RCC 7860 (cell line): ENCODE results near the gene ITGB2.

Source experiments
- DNase-seq: peaks from one replicate; pipeline ENCODE4 v3.0.0-alpha.2; 2015; ENCODE audit warnings: low spot score
- FAIRE-seq: peaks from 2 replicates; lab custom pipeline; 2012; peaks lifted over from hg19 to GRCh38; lab: Jason Lieb, UNC

ITGB2 gene

DNA sequence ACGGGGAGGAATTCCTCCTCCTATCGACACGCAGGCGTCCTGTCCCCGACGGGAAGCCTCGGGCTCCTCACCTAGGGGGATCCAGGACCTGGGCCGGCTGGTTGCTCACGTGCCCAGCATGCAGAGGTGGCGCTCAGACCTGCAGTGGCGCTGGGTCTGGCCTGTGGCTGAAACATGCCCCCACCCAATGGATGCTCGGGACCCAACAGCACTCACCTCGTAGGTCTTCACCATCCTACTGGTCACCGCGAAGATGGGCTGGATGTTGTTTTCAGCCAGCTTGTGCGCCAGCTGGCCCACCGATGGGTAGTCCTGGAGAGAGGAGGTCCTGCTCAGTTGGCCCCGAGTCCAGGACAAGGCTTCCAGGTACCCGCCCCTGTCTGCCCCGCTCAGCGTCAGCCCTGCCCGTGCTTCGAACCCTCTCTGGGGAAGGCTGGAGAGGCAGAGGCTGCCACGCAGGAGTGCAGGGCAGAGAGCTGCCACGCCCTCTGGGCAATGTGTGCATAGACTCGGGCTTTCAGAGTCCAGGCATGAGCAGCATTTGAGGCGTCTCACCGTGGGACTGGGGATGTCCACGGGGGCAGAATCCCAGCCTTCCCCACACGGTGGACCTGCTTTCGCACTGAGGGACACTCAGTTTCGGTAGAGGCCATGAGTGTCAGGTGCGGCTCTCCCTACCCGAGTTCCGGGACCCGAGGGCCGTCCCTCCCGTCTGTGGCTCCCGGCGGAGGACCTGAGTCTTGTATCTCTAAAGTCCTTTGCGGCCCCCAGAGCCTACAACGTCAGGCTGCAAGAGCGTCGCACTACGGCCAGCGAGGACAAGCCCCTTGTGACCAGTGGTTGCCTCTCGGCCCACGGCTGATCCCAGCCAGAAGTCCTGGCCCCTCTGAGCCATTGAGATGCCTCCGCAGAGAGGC, 21.6 kb downstream of the ITGB2 start:
- FAIRE-seq: no peak
- DNase-seq: no peak

DNA sequence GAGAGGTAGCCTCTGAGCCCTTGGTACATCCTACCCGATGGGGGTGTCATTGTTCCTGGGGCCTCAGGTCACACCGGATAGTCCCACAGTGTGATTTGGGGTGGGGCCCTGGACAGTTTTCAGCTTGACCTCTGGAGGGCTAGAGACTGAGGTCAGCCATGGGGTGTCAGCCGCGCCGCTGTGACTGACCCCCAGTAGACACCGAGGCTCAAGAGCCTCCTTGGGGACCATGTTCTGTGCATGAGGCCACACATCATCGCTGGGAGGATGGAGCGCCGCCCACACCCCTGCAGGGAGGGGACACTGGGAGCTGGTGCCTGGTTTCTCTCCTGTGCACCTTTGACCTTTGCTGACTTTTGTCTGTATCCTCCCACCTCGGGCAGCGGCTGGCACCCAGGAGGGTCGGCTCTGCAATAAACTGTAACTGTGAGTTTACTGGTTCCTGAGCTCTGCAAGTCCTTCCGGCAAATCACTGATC, 22.6 kb downstream of the ITGB2 start:
- no peak for DNase-seq
- FAIRE-seq: no peak

DNA sequence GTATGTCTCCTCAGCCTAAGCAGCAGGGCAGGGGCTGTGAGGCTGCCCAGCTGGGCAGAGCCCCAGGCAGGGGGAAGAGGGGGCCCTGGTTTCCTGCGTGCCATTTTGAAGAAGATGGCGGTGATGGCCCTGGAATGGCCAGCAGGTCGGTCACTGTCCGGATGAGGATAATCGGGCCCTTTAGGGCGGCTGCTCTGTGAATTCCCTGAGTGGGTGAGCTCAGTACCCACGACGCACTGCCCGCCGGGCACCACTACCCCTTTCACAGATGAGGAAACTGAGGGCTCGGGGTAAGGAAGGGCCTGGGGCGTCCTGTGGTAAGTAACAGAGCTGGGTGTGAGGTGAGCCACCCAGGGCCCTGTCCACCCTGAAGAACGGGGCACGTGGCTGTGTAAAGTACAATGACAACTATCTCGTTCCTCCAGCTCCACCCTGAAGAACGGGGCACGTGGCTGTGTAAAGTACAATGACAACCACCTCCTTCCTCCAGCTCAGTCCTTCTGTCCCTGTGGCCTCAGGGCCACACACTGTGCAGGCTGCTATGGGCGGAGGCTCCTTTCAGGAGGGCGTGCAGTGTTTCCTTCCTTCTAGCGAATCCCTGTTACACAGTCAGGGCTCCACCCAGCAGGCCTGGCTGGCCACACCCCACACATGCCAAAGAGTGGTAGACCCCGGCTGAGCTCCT, 23.2 kb downstream of the ITGB2 start:
- DNase-seq (no peak), FAIRE-seq (no peak)

DNA sequence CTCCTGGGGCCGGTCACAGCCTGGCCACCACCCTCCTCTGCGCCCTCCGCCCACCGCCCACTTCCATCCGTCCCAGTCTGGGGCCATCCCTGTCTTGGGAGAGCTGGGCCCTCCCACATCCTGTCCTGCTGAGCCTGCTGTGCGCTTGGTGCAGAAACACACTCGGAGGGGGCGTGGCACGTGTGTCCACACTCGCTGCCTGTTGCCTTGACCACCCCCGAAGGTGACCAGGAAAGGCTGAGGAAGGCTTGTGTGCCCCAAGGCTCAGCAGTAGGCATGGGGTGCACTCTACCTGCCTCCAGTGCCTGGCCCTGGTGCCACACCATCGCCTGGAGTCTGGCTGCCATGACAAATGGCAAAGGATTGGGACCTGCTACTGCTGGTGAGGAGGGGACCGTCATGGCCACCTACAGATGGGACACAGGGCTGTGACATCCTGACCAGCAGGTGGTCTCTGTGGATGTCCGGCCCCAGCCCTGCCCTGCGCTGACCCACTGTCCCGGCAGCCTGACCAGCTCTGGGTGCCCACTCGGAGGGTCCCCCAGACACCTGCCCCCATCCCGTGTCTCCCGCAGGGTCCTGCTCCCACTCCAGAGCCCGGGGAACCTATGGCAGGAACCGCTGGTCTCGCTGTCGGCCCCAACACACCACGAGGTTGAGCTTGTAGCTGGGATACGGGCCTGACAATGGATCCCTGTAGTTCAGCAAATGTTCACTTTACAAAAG, 24.0 kb downstream of the ITGB2 start:
- no peak for DNase-seq
- no peak for FAIRE-seq

DNA sequence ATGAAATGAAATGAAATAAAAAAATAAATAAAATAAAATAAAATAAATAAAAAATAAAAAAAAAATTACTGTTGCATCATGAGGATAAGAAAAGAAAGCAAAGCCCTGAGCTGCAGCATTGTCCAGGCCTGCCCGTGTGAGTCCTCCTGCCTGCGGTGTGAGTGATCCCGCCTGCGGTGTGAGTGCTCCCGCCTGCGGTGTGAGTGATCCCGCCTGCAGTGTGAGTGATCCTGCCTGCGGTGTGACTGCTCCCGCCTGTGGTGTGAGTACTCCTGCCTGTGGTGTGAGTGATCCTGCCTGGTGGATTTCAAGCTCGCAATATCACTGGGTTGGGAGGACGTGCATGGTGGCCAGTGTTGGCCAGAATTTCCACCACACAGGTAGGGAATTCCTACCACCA, 24.8 kb downstream of the ITGB2 start:
- FAIRE-seq: no peak
- DNase-seq: no peak

DNA sequence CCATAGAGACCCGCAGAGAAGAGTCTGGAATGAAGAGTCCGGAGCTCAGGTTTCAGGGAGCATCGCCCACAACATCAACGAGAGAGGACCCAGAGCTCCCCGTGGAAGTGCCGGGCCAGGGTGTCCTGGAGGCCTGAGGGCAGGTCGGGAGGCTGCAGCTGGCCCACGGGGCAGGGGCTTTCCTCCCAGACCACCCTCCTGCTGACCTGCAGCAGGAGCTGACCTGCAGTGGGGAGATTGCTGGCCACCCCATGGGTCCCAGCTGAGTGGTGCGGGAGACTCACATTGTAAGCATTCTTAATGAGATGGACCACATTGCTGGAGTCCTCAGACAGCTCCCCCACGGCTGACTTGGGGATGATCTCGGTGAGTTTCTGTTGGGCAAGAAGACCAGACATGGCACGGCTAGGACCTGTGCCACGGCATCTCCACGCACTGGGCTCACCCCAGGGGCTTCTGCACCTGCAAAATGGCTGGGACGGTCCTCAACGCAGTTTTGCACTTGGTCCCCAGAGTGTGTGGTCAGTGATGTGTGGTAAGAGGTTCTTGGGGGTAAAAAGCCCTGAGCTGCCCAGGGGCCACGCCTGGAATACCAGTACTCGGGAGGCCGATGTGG, 25.9 kb downstream of the ITGB2 start:
- DNase-seq (no peak), FAIRE-seq (no peak)

DNA sequence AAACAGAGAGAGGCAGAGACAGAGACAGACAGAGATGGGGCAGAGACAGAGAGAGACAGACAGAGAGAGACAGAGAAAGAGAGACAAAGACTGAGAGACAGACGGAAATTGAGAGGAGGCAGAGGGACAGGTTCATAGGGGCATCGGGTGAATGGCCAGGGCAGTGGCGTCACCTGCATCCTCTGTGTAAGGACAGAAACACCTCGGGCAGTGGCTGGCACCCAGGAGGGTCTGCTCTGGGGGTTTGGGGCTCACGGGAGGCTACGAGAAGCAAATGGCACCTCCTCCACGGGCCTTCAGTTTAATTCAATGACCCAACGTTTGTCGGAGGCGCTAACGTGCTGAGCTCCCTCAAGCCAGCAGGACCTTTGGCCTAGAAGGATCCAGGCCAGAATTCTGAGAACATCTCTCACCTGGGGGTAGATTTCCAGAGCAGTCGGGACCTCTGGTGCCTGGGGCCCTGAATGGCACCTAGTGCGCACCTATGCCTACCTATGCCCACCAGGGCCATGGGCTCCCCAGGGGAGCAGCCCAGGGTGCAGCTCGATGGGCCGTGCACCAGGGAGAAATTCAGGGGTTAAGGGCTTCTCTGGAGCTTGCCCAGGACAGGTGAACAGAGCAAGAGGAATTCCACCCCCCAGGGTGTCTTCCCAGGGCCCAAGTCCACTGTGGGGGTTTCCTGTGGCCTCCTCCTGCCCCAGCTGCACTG, 26.6 kb downstream of the ITGB2 start:
- DNase-seq (no peak), FAIRE-seq (no peak)

DNA sequence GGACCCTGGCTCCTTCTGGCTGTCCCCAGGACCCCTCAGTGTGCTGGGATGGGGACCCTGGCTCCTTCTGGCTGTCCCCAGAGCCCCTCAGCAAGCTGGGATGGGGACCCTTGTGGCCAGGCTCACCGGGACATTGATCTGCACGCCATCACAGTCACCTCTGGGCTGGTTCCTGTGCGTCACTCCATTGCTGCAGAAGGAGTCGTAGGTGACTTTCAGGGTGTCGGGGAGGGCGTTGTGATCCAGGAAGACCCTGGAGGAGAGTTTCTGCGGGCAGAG, 27.5 kb downstream of the ITGB2 start:
- FAIRE-seq: no peak
- DNase-seq: no peak

DNA sequence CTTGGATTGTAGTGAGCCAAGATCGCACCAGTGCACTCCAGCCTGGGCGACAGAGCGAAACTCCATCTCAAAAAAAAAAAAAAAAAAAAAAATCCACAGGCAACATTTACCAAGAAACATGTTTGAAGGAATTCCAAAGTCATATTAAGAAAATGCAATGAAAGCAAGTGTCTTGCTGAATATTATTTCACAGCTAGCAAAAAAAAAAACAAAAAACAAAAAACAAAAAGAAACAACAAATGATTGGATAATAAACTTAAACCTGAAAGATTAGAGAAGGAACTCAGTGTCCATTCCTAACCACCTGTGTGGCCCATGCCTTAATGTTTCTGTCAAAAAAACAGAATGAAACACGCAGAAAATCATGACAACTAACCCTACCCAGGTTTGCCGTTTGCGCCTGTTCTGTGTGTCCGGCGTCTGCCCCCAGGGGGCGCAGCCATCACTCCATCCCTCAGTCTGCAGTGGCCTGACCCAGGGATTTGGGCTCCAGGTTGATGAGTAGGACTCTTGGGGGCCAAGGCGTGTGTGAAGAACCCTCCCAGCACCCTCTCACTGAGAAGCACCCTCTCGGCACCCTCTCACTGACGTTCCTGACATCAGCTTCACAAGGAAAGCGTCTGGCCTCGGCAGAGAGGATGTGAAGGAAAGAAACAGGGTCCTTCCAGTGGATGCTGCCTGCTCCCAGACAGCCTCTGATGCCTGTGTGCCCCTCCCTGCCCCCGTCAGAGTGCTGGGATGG, 28.0 kb downstream of the ITGB2 start:
- no peak for DNase-seq
- FAIRE-seq: no peak

DNA sequence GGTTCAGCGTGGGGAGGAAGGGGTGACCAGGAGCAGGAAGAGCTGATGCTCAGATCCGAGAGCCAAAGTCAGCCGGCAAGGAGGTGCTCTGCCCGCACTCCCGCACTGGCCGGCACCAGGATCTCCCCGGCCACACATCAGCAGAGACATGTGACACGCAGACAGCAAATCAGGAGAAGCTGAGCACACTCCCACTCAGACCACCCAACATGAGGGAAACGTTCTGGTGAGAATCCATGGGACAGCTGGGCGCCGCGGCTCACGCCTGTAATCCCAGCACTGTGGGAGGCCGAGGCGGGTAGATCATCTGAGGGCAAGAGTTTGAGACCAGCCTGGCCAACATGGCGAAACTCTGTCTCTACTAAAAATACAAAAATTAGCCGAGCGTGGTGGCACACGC, 28.6 kb downstream of the ITGB2 start:
- FAIRE-seq: no peak

DNA sequence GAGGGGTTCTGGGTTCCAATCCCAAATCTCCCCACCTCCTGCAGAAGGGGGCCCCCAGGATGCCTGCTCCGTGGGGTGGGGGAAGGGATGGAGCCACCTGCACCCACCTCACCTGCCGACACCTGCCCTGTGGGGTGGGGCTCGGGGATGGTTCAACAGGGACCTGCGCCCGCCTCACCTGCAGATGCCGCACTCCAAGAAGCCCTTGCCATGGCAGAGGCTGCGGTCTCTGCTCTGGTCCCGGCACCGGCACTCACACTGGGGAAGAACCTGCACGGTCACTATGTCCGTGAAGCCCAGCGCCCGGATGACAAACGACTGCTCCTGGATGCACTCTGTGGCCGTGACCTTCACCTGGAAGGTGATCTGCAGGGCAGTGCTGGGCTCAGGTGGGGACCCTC, 29.1 kb downstream of the ITGB2 start:
- no peak for FAIRE-seq
- no peak for DNase-seq

More for the DNA sequence above, 28.6 kb downstream of the ITGB2 start:
- DNase-seq: no peak

DNA sequence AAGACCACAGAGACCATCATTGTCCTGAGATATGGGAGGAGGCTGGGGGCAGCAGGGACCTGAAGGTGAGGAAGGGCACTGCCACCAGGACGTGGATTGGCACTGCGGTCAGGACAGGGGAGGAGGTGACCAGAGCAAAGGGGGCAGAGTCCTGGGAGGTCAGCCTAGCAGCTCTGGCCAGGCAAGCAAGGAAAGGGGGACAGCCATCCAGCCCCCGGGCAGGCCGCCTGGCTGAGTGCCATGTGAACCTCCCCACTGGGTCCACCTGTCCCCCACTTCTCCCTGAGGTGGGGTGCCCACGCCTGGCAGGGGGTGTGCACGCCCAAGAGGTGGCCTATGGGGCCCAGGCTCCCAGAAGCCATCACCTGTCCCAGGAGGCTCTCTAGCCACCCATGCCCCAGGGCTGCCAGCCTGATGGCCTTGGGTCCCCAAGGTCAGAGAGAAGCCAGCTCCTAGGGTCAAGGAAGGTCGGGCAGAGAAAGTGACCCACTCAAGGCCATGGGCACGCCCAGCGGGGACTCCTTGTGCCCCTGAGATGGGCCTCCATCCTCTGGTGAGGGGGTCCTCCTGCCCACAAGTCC, 29.6 kb downstream of the ITGB2 start:
- no peak for FAIRE-seq
- DNase-seq: no peak

DNA sequence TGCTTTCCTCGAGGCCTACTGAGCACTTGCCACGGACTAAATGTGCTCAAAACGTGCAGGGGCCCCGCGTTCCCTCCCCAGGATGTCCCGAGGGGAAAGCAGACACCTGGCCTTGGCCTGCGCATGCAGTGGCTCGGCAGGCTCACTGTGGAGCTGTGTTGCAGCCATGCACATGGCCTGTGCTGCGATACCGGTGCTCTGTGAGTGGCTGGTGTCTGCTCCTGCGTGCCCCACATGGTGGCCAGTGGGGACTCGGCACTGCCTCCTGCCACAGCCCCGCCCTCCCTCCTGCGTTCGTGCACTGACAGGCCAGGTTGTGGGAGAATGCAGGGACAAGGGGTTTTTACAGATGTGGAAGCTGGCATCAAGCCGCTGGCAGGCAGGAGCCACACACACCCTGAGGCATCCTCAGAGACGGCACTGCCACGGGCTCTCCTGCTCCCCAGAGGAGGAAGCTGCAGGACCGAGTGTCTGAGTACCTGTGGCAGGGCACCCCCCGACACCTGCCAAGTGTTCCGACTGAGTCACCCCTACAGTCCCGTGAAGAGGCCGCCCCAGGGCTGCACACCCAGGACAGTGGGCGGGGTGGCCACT, 30.3 kb downstream of the ITGB2 start:
- no peak for DNase-seq
- FAIRE-seq: no peak

DNA sequence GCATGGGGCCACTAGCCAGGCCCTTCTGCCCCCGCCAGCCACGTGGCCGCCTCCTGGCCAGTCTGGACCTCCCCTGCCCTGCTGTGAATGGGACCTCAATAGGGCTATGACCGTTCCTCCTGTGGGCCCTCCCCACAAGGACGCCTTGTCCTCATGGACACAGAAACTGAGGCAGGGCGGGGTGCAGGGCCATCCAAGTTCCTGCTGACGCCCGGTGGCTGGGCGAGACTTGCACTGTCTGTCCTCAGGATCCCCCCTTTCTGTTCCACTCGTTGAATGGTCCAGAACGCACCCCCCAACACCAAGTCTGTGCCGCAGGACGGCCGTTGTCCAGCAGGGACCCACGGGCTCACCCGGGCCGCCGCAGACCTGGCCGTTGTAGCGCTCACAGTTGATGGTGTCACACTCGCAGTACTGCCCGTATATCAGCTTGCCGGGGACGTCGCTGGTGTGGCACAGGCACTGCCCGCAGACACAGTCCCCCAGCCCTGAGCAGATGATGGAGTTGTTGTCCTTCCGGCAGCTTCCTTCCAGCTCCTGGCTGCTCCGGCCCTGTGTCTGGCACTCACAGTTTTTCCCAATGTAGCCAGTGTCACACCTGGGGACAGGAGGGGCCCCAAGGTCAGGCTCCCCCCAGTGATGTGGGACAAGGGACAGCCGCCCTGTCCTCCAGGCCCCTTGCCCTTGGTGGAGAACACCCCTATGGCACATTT, 30.9 kb downstream of the ITGB2 start:
- no peak for DNase-seq
- FAIRE-seq: no peak

DNA sequence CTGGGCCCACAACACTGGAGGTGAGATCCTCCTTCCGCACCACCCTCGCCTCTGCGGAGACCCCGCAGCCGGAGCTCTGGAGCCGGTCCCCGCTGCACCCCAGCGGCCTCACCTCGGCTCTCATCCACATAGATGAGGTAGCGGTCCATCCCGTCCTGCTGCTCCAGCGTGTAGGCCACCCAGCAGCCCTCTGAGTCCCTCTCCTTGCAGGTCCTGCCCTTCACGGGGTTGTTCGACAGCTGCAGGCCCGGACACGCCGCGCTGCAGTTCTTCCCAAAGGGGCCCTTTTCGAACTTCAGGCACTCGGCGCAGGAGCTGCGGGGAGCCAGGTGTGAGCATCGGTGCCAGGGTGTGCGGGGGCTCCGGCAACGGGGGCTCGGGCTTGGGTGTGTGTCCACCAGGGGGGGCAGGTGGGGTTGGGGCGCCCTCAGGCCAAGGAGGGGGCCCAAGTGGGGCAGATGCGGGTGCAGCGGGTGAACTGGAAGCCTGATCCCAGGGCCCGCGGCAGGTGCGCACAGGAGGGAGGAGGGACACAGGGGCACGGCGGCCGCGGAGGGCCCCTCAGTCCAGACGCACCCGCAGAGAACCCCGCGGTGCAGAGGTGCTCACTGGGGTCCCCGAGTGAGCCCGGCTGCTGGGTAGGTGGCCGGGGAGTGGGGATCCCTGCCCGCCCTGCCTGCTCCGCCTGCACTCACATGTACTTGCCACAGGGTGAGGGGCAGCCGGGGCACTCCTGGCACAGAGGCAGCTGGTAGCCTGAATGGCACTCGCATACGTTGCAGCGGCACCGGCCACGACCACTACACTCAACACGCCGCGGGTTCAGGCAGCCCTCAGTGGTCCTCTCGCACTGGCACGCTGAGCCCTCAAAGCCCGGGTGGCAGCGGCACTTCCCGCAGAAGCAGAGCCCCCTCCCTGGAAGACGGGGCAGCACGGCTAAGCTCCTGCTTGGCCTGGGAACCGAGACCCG, 31.8 kb downstream of the ITGB2 start:
- FAIRE-seq: no peak

DNA sequence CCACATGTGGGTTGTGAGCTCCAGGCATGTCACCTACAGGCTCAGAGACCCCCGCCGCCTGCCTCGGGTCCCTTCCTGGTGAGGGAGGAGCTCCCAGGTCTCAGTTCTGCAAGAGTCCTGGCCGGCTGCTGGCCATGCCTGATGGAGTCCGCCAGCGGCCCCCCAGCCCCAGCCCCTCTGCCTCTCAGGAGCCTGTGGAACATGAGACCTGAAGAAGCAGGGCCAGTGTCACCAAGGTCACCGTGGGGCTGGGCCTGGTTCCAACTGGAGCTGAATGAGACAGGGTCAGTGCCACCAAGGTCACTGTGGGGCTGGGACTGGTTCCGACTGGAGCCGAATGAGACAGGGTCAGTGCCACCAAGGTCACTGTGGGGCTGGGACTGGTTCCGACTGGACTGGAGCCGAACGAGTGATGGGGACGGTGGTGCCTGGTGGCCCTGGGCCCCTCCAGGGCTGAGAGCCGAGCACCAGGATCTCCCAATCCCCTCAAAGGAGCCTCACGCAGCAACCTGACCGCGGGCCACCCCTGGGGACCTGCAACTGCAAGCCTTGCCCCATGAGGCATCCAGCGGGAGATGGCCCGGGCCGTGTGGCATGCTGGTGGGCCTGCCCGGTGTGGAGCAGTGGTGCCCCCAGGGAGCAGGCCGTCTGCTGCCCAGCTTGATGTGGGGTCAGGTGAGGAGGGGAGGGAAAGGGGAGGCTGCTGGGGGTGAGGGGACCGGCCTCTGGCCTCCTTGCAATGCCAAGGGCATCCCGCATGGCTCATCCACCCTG, 32.7 kb downstream of the ITGB2 start:
- DNase-seq (no peak), FAIRE-seq (no peak)

More for the DNA sequence above, 31.8 kb downstream of the ITGB2 start:
- no peak for DNase-seq
